Heart left ventricle (tissue), 16 donors: ENCODE measurements around the gene CCDC107. TPM values are rescaled to one million over a fixed set of nuclear protein-coding genes. Genes with fewer than 3 reads are reported as not detected.

ENCODE experiments used
- ATAC-seq, 4 donors: fragments of 200-7000 bp; cut with Tn5 transposase; one replicate each; pipeline ENCODE4 v1.9.1; 2020 to 2022; ENCODE audit warnings: moderate library complexity in 4 of 4, mild to moderate bottlenecking in 3 of 4, moderate number of reproducible peaks in 1 of 4
- DNase-seq, 5 donors: peaks; one replicate each; pipeline ENCODE4 v3.0.0-alpha.2; 2020
- H3K27ac ChIP-seq, 12 donors: fragments of 200-600 bp; sonication (generic) in 4 of 12; one replicate each; pipeline versions ENCODE4 v1.5.0 to v1.8.0; 2016 to 2022; ENCODE audit warnings: mild to moderate bottlenecking in 2 of 12
- H3K27me3 ChIP-seq, 9 donors: fragments of 200-600 bp; sonication (generic) in 2 of 9; one replicate each; pipeline versions ENCODE4 v1.5.1 to v1.8.0; 2016 to 2022; ENCODE audit warnings: mild to moderate bottlenecking in 3 of 9
- H3K36me3 ChIP-seq, 9 donors: fragments of 200-600 bp; sonication (generic) in 2 of 9; one replicate each; pipeline versions ENCODE4 v1.5.0 to v1.8.0; 2018 to 2022; ENCODE audit warnings: mild to moderate bottlenecking in 2 of 9
- H3K4me1 ChIP-seq, 12 donors: fragments of 200-600 bp; sonication (generic) in 4 of 12; one replicate each; pipeline versions ENCODE4 v1.5.0 to v1.8.0; 2016 to 2022; ENCODE audit warnings: mild to moderate bottlenecking in 3 of 12
- H3K4me3 ChIP-seq, 12 donors: fragments of 200-600 bp; sonication (generic) in 4 of 12; one replicate each; pipeline versions ENCODE4 v1.5.0 to v1.8.0; 2017 to 2022; ENCODE audit warnings: mild to moderate bottlenecking in 9 of 12, moderate library complexity in 4 of 12
- H3K9me3 ChIP-seq, 12 donors: fragments of 200-600 bp; sonication (generic) in 4 of 12; one replicate each; pipeline versions ENCODE4 v1.5.0 to v1.8.0; 2016 to 2022; ENCODE audit warnings: mild to moderate bottlenecking in 1 of 12
- POLR2A ChIP-seq, 2 donors: fragments of 450-650 bp; IDR thresholded peaks; one replicate each; pipeline ENCODE4 v1.6.1; 2017; ENCODE audit warnings: antibody characterized with exemption in 2 of 2, mild to moderate bottlenecking in 2 of 2, moderate library complexity in 2 of 2
- WGBS, 4 donors: extraction: QIAGEN DNeasy Blood & Tissue Kit in 2 of 4; methylation state at CpG; one replicate each; pipeline versions ENCODE4 v1.1.5 to v1.1.7; 2013 to 2018; 5-methylcytosine and 5-hydroxymethylcytosine counted together
- intact Hi-C, 10 donors: fragments of 100-400 bp; cut with DNase I; formaldehyde crosslinking; loops; one replicate each; pipeline versions ENCODE4 v1.11.1 to v1.14.2; 2022
- polyA plus RNA-seq, 2 donors: library from polyadenylated mRNA; stranded (reverse); fragments of 200-250 nt; gene quantifications; one replicate each; pipeline ENCODE4 v1.2.3, GENCODE V29; 2013
- total RNA-seq, 9 donors: library from RNA; depleted of rRNA in 2 of 9; stranded (reverse); fragments of >200 nt in 2 of 9; fragmentation: NEBNext Ultra II Directional in 3 of 9; extraction: Animal tissue kit (Norgen Biotek cat#: 25700) in 3 of 9; gene quantifications; one replicate each; pipeline versions ENCODE4 v1.1.0 to v1.2.4, GENCODE V29; 2016 to 2023
- TF ChIP-seq, protein P1 (sequence below), 12 donors: fragments of 200-600 bp; sonication (generic) in 4 of 12; IDR thresholded peaks; one replicate each; pipeline versions ENCODE4 v1.5.0 to v1.8.0; 2018 to 2022; ENCODE audit warnings: antibody characterized with exemption in 12 of 12, mild to moderate bottlenecking in 5 of 12
- donor health status: ischemic (EF 13 %, LVEDD 7.1; RV severe dilation, severe dysfunction).
- donor health status: healthy with polysubstance abuse.
- donor health status: DM: no; HTN: yes; CAD: no.
- donor health status: DM: no; HTN: no; CAD: no.
- donor health status: ischemic (EF 25% LVEDD 6.9; RV normal size, moderate dysfunction).
- donor health status: ischemic (EF 25% LVEDD 5.7; RV mildly dilated, moderate dysfunction).
- donor health status: healthy.
- donor health status: DM: yes; HTN: yes; CAD: no.
- donor health status: ischemic (EF 35%, LVEDD 5.7; RV mildly dilated, moderate dysfunction).
- donor health status: nonischemic (EF 11% LVEDD 7.7; RV severe dilation, severe dysfunction).
- donor health status: DM: yes; HTN: yes; CAD: no.
- donor health status: PGD.
- donor health status: ischemic (EF 29% LVEDD 5.4; RV normal size, mild dysfunction).
- donor health status: nonischemic (EF 23%, LVEDD 6.1; RV moderate dilation, normal function).

Gene CCDC107
- total and polyA plus RNA-seq, 11 donors = 35.5 to 116 (median 46.5) TPM

GRCh38 chr9:35682520-35683315 lies 24.6 kb downstream of the CCDC107 start:
- H3K4me3 ChIP-seq = no peak overlapping the region

GRCh38 chr9:35683323-35683722 lies 25.2 kb downstream of the CCDC107 start:
- TF ChIP-seq POLR2A (IDR thresholded peaks at IDR 0.05) = no peak
- TF ChIP-seq, protein P1, sequence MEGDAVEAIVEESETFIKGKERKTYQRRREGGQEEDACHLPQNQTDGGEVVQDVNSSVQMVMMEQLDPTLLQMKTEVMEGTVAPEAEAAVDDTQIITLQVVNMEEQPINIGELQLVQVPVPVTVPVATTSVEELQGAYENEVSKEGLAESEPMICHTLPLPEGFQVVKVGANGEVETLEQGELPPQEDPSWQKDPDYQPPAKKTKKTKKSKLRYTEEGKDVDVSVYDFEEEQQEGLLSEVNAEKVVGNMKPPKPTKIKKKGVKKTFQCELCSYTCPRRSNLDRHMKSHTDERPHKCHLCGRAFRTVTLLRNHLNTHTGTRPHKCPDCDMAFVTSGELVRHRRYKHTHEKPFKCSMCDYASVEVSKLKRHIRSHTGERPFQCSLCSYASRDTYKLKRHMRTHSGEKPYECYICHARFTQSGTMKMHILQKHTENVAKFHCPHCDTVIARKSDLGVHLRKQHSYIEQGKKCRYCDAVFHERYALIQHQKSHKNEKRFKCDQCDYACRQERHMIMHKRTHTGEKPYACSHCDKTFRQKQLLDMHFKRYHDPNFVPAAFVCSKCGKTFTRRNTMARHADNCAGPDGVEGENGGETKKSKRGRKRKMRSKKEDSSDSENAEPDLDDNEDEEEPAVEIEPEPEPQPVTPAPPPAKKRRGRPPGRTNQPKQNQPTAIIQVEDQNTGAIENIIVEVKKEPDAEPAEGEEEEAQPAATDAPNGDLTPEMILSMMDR (IDR thresholded peaks at IDR 0.05) = no peak
- Histone ChIP-seq H3K4me1 (peaks cover 2 to 41% (median 20%) of the 10 kb centered on the region in 12 donors), H3K27ac (peak overlapping the region in 1 of 12 donors; percentile 98), H3K27me3 (no peaks in the 10 kb centered on the region), H3K4me3 (no peak overlapping the region), H3K36me3 (peaks cover 0 to 47% (median 38%) of the 10 kb centered on the region in 9 donors), H3K9me3 (no peaks in the 10 kb centered on the region)
- DNase-seq = no peak
- 57 to 71% (median 66%) methylated on average over 2 of the region's 2 CpGs for WGBS, 4 donors
- intact Hi-C loops = no loop called here
- ATAC-seq = no peak

More at GRCh38 chr9:35682520-35683315, 24.6 kb downstream of the CCDC107 start:
- H3K36me3 ChIP-seq = peaks cover 0 to 47% (median 38%) of the 10 kb centered on the region in 9 donors
- H3K4me1 ChIP-seq = peaks cover 2 to 35% (median 19%) of the 10 kb centered on the region in 12 donors
- TF ChIP-seq, protein P1 (IDR thresholded peaks at IDR 0.05) = no peak
- TF ChIP-seq POLR2A (IDR thresholded peaks at IDR 0.05) = no peak
- H3K27ac ChIP-seq = peak overlapping the region in 1 of 12 donors; percentile 98
- ATAC-seq (no peak), DNase-seq (no peak)
- no peaks in the 10 kb centered on the region for H3K9me3 ChIP-seq
- intact Hi-C loops = no loop called here
- H3K27me3 ChIP-seq = no peaks in the 10 kb centered on the region
- WGBS, 4 donors = 81 to 91% (median 87%) methylated on average over 10 of the region's 10 CpGs

DNA sequence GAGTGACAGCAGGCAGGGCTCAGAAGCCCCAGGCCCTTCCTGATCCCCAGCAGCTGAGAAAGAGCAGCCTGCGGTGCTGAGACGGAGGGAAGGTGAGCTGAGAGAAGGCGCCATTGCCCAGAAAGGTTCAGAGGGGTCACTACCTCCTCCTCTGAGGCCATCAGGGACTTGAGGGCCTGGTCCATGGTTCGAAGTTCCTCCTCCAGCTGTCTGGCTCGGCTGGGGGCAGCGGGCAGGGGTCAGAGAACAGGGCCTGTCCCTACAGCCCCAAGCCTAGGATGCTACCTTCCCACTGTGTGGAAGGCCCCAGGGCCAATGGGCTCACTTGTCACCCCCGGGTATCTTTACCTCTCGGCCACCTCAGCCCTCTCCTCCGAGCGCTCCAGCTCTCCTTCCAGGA lies 26.8 kb downstream of the CCDC107 start:
- H3K4me3 ChIP-seq = no peak overlapping the region
- no peaks in the 10 kb centered on the region for H3K27me3 ChIP-seq
- DNase-seq = no peak
- TF ChIP-seq, protein P1 (IDR thresholded peaks at IDR 0.05) = no peak
- TF ChIP-seq POLR2A (IDR thresholded peaks at IDR 0.05) = no peak
- H3K36me3 ChIP-seq = peaks cover 0 to 47% (median 38%) of the 10 kb centered on the region in 9 donors
- H3K27ac ChIP-seq = peak overlapping the region in 6 of 12 donors; percentile 3 to 98 (median 81)
- H3K4me1 ChIP-seq = peaks cover 2 to 45% (median 22%) of the 10 kb centered on the region in 12 donors
- WGBS, 4 donors = 86 to 94% (median 90%) methylated on average over 10 of the region's 10 CpGs
- H3K9me3 ChIP-seq = no peaks in the 10 kb centered on the region
- intact Hi-C loops = loop anchor here in 3 of 10 donors (5.0 kb wide), 2 partner anchors 38 to 42 kb away; no protein-coding TSS in a partner anchor
- no peak for ATAC-seq

DNA sequence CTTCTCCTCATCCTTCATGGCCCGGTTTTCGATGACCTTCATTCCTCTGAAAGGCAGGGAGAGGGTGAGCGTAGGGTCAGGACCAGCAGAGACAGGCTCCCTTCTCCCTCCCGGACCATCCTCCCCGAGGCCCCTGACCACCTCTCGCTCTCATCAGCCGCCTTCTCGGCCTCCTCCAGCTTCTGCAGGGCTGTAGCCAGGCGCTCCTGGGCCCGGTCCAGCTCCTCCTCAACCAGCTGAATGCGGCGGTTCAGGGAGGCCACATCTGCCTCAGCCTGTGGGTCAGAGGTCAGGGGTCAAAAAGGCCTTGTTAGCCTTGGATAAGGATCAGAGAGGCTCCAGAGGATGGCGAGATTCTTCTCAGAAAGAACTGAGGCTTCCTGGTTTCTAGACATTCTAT lies 27.4 kb downstream of the CCDC107 start:
- H3K36me3 ChIP-seq = peaks cover 0 to 47% (median 38%) of the 10 kb centered on the region in 9 donors
- H3K27ac ChIP-seq = peak overlapping the region in 9 of 12 donors; percentile 36 to 98 (median 97)
- DNase-seq (no peak), ATAC-seq (no peak)
- no peaks in the 10 kb centered on the region for H3K27me3 ChIP-seq
- no peaks in the 10 kb centered on the region for H3K9me3 ChIP-seq
- WGBS, 4 donors = 68 to 80% (median 72%) methylated on average over 13 of the region's 13 CpGs
- H3K4me3 ChIP-seq = peak overlapping the region in 4 of 12 donors; percentile 28 to 91 (median 75)
- intact Hi-C loops = loop anchor here in 3 of 10 donors (5.0 kb wide), 2 partner anchors 38 to 42 kb away; no protein-coding TSS in a partner anchor
- TF ChIP-seq, protein P1 (IDR thresholded peaks at IDR 0.05) = no peak
- TF ChIP-seq POLR2A (IDR thresholded peaks at IDR 0.05) = no peak
- peaks cover 2 to 45% (median 22%) of the 10 kb centered on the region in 12 donors for H3K4me1 ChIP-seq
